ENCODE results near the gene NEK6.

Gene NEK6

DNA sequence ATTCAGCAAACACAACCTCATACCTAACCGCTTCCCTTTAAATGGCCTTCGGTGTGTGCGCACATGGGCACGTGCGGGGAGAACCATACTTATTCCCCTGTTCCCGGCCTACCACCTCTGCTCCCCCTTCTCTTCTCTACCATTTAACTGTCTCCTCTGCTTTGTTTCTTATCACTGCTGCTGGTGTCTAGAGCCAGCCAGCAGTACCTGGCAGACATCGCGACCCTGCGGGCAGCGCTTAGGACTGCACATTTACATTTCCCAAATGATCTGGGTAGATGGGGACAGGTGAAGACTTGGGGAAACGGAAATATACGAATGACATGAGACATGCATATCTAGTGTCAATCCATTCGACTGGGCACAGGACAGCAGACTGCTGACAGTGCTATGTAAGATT lies 100.9 kb downstream of the NEK6 start:
- no peak for DNase-seq

DNA sequence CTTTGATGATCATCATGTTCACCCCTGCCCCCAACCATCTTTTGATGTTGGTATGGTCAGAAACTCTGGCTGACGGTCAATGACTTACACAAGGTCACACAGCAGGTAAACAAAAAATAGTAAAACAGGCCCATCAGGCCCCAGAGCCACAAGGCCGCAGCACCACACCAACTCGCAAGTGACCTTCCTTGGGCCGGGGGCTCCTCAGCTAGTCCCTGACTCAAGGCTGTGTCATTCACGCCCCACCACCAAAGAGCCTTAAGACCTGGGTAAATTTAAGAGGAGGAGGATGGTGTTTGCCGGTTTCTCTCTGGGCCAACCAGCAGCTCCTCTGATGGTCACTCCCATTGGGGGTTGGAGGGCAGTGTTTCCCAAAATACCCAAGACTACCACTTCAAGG lies 101.7 kb downstream of the NEK6 start:
- DNase-seq, result no peak

GRCh38 chr9:124359855-124360678 lies 102.3 kb downstream of the NEK6 start:
- DNase-seq, result no peak

GRCh38 chr9:124361128-124361527 lies 103.4 kb downstream of the NEK6 start:
- no peak for DNase-seq

GRCh38 chr9:124363326-124364096 lies 105.8 kb downstream of the NEK6 start:
- no peak for DNase-seq

DNA sequence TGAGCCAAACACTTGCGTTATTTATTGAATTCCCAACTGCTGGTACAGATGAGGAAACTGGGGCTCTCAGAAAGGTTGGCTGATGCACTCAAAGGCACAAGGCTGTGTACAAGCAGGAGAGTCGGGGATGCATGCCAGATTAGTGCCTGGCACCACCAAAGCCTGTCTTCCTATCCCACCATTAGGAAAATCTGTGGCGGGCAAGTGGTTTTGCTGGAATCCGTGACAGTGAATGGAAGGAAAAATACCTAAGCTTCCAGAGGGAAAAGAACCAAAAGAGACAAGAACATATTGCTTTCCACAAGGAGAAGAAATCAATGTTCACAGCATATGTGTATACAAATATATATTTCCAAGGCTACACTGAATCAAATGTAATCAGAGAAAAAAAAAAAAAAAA lies 106.4 kb downstream of the NEK6 start:
- DNase-seq, result no peak

GRCh38 chr9:124365036-124365435 lies 107.3 kb downstream of the NEK6 start:
- DNase-seq, result no peak

DNA sequence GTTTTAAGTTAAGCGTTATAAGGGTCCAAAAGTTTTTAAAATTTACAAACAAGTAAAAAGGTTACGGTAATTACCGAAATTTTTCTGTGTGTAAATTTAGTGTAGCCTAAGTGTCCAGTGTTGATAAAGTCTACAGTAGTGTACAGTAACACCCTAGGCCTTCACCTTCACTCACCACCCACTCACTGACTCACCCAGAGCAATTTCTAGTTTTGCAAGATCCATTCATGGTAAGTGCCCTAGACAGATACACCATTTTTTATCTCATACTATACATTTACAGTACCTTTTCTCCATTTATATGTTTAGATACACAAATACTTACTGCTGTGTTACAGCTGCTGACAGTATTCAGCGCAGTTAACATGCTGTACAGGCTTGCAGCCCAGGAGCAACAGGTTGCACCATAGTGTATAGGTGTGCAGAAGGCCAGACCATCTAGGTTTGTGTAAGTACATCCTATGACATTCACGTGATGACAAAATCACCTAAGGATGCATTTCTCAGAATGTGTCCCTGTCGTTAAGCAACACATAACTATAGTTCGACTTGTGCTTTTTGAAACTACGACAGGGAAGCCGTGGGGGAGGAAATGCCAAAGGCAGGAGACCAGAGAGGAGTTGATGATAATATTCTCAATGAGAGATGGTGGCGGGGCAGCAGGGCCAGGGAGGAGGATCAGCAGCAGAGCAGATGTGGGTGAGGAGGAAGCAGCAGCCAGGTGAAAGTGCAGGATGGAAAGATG lies 108.9 kb downstream of the NEK6 start:
- no peak for DNase-seq

GRCh38 chr9:124368692-124369091 lies 110.9 kb downstream of the NEK6 start:
- DNase-seq, result no peak

GRCh38 chr9:124369231-124369797 lies 111.6 kb downstream of the NEK6 start:
- no peak for DNase-seq

- DNase-seq, result no peak
Observed at GRCh38 chr9:124370896-124371582, 113.3 kb downstream of the NEK6 start.

DNA sequence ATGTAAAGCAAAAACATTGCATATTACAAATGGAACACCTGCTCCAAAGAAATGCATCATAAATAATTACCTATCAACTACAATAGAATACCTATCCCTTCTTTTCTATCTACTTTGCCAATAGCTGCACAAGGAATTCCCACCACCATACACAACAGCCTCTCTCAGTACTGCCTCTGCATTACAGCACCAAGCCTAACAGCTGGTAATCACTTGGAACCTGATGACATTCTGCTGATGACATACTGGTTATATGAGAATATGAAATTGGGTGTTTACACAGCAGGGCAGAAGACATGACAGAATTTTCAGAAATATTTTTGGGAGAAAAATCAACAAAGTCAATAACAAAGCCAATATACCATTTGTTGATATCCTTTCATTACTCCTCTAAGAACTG lies 114.3 kb downstream of the NEK6 start:
- no peak for DNase-seq

- DNase-seq, result no peak
Observed at GRCh38 chr9:124373386-124373785, 115.6 kb downstream of the NEK6 start.

DNA sequence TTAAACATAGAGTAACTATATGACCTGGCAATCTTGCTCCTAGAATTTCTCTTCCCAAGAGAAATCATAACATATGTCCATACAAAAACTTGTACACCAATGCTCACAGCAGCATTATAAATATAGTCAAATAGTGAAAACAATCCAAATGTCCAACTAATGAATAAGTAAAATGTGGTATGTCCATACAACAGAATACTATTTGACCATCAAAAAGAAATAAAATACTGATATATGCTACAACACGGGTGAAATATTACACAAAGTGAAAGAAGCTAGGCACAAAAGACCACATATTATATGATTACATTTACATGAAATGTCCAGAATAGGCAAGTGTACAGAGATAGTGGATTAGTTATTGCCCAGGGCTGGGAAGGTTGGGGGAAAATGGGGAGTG lies 116.1 kb downstream of the NEK6 start:
- DNase-seq, result no peak

GRCh38 chr9:124375726-124376125 lies 118.0 kb downstream of the NEK6 start:
- DNase-seq, result no peak

DNA sequence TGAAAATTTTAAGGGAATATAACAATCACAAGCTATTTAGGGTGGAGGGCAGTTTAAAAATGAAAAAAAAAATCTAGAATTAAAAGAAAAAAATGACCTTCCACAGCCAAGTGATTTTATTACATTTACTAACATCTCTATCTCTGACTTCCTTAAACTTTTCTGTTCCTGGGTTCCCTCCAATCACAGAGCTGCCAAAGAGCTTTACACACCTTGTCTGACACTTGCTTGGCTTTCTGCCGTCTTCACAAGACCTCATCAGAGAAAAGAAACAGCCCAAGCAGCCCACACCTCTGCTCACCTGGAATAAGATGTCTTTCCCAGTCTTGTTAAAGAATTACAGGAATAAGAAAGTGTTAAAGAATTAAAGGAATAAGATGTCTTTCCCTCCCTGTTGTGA lies 118.6 kb downstream of the NEK6 start:
- no peak for DNase-seq

- no peak for DNase-seq
Observed at GRCh38 chr9:124377551-124378406, 120.0 kb downstream of the NEK6 start.

DNA sequence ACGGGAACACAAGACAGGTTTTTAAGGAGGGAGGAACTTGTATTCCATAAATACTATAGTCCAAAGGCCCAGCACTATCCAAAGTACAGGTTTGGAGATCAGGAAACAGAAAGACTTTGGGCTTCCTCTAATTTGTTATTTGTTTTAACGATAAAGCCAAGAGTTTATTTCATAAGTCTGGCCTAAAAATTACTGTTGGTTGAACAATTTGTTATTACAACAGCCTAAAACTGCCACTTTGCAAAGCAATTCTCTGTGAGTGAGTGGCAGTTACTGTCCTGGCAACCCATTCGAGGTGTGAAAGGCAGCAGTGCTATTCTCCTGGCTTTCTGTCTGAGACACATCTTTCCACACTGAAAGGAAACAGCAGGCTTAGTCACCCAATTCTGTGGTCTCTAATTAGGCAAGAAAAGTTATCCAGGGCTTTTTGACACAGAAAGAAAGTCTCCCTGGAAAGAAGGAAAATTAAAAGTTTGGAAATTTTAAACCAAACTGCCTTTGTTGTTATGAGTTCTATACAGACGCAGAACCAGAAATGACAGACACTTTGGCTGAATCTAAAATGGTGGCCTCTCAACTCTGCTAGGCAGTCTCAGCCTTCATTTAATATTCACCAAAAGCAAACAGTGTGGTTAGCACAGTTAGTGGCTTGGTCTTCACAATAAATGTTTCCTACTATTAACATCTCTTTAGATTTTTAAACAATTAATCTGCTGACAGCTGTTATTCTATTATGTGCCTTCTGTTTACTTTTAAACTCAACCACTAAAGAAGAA lies 123.6 kb downstream of the NEK6 start:
- DNase-seq, result no peak

DNA sequence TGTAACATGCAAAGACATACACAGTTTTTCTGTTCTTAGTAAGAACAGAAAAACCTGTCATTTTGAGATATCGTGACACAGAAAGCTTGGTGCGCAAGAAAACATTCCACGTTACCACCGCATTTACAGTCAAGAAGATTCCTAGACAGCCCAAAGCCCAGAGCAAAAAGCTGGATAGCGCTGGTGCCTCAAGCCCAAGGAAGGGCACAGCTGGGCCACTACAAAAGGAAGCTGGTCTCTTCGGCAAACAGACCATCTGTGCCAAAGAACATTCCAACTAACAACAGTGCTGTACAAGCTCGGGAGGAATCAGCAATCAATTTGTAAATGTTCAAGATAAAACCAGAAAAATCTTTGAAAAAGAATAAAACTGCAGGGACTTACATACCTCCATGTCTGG lies 126.5 kb downstream of the NEK6 start:
- DNase-seq, result no peak

DNA sequence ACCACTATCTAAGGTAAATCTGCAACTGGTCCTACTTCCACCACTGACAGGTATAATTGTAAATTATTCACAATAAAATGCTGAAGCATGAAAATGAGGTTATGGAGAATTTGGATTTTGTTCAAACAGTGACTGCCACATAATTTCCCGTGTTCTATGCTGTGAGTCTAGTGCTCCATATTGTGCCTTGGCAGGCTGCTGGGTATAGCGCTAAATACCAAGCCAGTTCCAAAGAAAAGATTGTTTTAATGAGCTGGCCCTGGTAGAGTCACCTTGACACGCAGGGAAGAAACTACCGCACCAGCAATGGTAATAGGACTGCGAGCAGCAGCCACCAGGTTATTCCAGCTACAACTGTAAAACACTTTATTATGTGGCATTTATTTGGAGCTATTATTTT lies 127.1 kb downstream of the NEK6 start:
- no peak for DNase-seq

GRCh38 chr9:124385623-124386022 lies 127.9 kb downstream of the NEK6 start:
- no peak for DNase-seq

All from CD4-positive, alpha-beta T cell treated with Interferon alpha-2 for 1 hour (primary cell).